ENCODE results near the gene CLCN7.
A peak's percentile ranks its signal among the peaks of the same experiment; 100 is the strongest.

Gene CLCN7

DNA sequence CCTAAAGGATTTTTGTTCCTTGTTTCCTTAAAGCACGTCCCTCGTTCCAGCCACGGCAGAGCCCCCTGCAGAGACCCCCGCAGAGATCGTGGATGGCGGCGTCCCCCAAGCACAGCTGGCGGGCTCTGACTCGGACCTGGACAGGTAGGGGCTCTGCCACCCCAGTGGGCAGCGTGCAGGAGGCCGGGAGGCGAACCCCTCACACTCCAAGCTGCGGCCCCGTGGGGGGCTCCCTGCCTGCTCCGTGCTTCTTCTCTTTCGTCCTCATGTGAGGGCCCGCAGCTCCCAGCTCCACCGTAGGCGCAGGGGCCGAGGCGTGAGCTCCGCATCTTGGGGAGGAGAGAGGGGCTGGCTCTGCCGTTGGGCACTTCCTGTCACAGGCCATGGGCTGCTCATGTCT lies 26.8 kb upstream of the CLCN7 start:
- DNase-seq: no peak

DNA sequence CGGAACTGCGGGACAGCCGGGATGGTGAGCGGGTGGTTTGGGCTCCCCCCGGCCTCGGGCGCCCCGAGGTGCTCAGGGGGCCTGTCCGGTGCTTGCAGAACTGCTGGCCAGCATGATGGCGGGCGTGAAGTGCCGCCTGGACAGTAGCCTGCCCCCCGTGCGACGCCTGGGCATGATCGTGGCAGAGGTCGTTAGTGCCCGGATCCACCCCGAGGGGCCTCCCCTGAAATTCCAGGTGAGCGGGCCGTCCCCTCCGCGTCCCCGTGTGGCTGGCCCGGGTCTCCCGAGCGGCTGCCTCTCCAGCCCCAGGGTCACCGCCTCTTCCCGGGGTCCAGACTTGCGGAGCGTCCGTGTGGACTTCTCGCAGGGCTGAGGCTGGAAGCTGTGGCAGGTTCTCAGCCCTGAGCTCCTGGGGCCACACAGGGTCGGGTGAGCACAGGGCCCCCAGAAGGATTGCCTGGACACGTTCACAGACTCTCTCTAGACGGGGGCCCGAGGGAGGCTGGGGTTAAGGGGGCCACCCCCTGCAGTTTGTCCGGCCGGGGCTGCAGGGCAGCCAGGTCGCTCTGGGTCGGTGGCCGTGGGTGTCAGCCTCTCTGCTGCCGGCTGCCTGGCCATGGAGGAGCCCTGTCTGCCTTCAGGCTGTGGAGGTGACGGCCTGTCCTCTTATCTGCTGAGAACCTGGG lies 25.8 kb upstream of the CLCN7 start:
- no peak for DNase-seq

DNA sequence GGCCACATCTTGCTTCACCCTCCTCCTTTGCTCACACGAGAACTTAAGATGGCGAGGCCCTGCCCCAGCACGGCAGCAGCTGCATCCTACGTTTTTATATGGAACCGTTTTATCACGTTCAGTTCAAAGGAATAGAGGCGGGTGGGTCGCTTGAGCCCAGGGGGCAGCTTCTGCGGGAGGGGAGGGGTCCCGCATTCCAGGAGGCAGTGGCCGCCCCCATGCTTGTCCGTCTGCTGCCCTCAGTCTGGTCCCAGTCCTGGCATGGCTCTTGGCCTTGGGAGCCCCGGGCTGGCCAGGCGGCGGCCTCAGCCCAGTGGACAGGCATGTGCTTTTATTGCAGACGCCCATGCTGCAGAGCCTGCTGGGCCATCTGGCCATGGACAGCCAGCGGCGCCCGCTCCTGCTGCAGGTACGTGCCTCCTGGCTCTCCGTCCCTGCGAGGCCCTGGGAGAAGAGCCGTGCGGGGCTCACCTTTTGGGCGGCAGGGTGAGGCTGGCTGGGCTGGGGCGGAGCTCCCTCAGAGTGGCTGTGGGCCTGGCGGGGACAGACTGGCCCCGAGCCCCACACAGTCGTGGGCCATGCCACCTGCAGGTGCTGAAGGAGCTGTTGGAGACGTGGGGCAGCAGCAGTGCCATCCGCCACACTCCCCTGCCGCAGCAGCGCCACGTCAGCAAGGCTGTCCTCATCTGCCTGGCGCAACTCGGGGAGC lies 25.1 kb upstream of the CLCN7 start:
- DNase-seq: no peak

DNA sequence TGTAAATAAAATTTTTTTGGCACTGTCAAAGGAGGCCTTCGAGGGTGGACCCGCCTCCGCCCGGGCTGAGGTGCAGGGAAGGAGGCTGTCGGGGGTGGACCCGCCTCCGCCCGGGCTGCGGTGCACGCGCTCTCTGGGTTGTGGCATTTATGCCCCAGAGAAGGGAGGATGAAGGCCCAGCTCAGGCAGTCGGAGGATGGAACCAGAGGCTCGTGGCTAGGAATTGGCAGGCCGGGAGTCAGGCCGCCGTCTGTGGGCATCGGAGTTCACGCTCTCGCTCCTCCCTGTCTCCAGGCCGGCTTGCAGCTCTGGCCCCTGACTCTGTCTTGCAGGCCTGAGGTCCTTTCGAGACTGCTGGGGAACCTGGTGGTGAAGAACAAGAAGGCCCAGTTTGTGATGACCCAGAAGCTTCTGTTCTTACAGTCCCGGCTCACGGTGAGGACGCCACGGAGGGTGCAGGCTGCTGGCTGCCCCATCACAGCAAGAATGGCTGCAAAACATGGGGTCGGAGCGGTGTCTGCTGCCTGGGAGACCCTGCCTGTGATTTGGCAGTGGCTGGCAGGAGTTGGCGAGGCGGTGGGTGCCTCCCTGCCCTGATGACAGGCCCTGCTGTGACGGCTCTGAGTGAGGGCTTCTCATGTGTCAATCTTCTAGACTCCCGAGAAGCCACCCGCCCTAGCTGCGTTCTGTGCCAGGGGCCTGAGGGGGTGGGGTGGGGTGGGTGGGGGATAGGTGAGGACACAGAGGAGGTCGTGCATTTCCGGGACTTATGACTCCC lies 24.3 kb upstream of the CLCN7 start:
- DNase-seq: no peak

DNA sequence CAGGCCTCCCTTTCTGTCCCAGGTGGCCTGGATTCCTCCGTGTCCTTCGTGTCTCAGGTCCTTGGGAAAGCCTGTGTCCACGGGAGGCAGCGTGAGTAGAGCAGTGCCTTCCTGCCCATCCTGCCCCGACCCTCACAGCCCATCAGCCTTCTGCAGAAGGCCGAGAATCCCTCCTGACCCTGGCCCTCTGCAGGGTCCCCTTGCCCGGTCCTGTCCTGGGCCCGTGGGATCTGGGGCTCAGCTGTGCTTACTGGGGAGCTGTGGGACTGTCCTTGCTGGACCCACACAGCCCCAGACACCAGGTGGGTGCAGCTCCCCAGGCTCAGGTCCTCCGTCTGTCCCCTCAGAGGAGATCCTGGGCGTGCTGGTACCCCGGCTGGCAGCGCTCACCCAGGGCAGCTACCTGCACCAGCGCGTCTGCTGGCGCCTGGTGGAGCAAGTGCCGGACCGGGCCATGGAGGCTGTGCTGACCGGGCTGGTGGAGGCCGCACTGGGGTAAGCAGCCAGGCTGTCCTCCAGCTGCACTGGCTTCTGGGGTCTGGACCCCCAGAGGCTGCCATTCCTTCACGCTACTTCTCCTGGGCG lies 22.3 kb upstream of the CLCN7 start:
- no peak for DNase-seq

DNA sequence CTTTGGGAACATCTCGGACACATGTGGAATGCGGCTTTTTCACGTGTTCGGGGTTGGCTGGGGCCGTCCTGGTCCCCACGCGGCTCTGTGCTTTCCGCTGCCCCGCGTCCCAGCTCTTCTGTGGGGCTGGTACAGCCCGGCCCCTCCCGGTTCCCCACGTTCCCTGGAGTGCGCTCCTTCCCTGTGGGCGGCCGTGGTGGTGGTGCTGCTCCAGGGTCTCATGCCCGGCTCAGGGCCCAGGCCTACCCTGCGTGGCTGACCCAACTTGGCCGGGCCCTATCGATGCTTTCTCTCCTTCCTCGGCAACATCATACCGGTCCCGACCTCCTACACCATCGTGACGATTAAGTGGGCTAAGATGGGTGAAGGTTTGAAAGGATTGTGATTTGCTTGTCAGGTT lies 21.6 kb upstream of the CLCN7 start:
- no peak for DNase-seq

DNA sequence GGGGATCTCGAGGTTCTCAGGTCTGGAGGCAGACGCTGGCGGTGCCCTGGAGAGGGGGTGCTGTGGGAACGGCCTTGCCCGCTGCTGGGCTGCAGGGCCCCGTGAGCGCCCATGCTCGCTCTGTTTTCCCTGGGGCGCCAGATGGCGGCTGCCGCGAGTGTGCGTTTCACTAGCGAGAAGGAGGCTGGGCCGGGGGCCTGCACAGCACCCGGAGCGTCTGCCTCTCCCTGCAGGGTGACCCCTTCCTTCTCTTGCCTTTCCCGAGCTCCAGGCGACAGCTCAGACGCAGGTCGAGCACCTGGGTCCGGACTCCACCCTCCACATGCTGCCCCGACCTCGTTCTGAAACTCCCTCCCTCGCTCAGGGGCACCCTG lies 21.0 kb upstream of the CLCN7 start:
- no peak for DNase-seq

DNA sequence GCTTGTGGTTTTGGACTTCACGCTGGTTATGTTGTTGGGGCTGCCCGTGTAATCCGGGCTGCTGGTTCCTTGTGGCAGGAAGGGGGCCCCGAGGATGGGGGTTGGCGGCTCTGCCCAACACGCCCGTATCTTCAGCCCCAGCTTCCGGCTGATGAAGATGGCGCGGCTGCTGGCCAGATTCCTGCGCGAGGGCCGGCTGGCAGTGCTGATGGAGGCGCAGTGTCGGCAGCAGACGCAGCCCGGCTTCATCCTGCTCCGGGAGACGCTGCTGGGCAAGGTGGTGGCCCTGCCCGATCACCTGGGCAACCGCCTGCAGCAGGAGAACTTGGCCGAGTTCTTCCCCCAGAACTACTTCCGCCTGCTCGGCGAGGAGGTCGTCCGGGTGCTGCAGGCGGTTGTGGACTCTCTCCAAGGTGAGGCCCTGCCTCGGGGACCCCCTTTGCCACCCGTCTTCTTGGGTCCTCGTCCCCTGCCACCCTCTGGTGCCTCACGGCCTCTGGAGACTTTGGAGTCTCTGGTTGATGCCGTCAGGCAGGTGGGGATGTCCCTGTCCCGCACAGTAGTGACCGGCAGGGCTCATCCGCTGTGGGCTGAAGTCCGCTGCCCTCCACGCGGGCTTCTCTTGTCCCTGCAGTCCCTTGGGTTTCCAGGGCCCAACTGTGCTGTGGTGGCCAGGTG lies 20.5 kb upstream of the CLCN7 start:
- no peak for DNase-seq

DNA sequence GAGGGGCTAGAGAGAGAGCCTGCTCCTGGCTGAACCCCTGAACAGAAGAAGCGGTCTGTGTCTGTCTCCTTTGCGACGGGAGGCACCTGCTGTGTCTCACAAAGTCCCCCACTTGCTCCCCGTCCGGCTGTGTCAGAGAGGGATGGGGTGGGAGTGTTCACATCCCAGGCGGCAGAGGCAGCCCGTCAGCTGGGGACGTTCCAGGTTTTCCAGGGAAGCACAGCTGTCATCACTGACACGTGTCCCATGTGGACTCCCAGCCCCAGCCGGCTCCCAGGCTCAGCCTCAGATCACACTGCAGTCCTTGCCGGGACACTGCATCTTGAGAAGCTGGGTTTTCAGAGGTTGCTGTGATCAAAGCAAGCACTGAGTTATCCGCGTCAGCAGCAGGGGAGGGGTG lies 19.9 kb upstream of the CLCN7 start:
- no peak for DNase-seq

DNA sequence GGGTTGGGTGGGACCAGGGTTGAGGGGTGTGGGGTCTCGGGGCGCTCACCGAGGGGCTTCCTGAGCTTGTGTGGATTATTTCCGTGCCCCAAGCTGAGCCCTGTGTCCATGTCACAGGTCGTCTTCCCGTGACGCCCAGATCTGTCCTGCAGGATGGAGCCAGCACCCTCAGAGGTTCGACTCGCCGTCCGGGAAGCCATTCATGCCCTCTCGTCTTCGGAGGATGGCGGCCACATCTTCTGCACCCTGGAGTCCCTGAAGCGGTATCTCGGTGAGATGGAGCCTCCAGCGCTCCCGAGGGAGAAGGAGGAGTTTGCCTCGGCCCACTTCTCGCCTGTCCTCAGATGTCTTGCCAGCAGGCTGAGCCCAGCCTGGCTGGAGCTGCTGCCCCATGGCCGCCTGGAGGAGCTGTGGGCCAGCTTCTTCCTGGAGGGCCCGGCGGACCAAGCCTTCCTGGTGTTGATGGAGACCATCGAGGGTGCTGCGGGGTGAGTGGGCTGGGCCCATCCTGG lies 19.4 kb upstream of the CLCN7 start:
- no peak for DNase-seq

DNA sequence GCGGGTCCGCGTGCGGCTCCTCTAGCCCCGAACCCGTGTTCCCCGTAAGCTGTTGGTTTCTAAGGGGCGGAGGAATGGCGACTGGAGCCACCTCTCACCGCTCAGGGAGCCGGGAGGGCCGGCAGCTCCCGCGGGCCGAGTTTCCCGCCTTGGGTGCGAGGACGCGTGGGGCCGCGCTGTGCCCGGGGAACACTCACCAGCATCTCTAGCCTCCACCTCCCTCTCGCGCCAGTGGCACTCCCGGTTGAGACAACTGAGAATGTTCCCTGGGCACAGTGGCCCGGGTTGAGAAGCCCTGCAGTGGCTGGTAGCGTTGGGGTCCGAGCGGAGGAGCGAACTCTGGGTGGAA lies 18.9 kb upstream of the CLCN7 start:
- no peak for DNase-seq

DNA sequence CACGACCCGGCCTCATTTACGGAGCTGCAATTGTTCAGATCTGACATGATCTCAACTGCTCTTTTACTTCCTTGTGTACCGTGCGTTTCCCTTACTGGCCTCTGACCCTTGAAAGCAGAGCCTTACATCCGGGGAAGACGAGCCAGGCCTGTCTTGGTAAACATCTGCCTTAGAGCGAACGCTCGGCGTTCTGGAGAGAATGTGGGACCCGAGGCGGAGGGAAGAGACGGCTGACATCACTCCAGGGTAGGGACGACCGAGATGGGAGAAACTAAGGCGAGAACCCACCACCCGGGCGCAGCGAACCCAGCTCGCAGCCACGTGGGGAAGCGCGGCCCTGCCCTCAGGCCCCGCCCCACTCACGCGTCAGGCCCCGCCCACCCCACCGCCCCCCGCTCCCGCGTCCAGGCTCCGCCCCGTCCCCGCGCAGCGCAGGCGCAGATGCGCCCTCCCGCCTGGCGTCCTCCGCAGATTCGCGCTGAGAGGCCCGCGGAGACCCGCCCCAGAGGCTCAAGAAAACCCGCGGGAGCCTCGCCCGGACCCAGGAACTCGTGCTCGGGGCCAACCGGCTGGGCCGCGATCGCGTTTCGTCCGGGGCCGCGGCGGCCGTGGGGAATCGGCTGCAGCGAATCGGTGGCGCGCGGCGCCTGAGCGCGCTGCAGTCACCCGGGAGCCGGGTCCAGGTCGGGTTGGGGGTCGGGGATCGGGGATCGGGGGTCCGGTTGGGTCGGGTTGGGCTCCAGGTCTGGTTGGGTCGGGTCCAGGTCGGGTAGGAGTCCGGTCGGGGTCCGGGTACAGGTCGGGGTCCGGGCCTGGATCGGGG lies 18.3 kb upstream of the CLCN7 start, which contains the start of gene TELO2:
Gene TELO2, plus strand, starts transcription at position 438 of the 823 bp plus-strand sequence. CDS start 922 bp downstream, outside the sequence.
- DNase-seq: peak; percentile 33

DNA sequence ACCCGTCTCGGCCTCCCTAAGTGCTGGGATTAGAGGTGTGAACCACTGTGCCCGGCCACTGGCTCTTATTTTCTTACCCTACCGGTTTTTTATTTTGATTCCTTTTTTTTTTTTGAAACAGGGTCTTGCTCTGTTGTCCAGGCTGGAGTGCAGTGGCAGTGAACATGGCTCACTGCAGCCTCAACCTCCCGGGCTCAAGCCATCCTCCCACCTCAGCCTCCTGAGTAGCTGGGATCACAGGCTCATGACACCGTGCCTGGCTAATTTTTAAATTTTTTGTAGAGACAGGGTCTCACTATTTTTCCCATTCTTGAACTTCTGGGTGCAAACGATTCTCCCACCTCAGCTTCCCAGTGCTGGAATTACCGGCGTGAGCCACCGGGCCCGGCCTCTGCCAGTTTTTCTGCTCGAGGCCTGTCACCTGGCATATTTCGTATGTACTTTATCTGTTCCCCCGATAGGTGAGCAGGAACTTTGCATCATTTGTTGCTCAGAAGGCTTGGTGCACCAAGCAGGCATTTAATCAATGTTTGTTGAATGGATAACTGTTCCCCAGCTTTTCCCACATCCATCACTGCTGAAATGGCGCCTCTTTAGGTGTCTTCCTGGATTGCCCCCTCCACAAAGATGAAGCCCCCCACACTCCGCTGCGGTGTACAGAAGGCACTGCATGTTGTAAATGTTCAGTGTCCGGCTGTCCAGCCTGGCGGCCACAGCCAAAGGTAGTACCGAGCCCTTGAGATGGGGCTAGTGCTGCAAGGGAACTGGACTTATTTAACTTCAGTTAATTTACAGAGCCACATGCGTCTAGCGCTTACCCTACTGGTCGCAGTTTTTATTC lies 17.5 kb upstream of the CLCN7 start:
- DNase-seq: no peak

DNA sequence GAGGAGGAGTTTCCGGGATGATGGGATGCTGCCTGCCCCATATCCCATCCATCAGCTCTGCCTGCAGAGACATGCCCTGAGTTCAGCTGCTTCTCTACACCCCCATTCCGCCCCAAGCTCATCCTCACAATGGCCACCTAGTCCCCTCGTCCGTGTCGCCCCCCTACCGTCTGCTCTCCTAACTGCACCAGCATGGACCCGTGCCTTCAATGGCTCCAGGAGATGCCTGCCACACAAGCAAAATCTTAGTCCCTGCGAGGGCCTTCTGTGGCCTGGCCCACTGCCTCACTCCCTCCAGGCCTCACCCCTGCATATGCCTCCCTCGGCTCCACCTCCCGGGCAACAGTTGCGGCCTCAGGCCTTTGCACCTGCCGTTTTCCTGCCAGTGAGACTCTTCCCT lies 16.5 kb upstream of the CLCN7 start:
- peak; percentile 3 for DNase-seq

DNA sequence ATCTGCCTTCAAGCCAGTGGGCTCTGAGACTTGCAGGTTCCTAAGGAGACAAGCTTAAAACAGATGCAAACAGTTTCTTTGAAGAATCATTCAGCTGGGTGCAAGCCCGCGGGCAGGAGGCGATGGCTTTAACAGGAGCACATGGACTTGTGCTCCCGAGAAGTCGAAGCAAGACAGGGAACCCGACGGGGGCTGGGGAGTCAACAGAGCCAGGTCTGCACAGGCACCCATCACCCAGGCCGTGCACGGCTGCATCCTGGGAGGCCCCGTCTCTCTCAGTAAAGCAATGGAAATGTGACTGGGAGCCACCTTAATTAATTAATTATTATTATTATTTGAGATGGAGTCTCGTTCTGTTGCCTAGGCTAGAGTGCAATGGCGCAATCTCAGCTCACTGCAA lies 14.2 kb upstream of the CLCN7 start:
- no peak for DNase-seq

DNA sequence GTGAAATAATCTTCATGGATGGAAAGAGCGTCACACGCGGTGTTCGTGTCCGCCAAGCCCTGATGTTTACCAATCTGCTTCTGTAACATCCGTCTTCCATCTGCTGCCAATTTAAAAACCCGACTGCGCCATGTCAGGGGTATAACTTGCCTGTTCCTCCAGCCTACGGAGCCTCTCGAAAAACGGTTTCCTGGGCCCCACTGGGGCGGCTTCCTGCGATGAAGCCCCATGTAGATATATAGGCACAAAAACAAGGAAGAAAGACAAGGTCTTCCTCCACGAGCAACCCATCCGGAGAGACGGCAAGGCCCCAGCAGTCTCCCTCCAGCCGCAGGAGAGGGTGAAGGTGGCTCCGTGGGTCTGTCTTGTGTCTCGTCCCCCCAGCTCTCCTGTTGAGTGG lies 13.8 kb upstream of the CLCN7 start, which contains the start of gene PTX4:
Gene PTX4, minus strand, starts transcription at position 326 of the 400 bp plus-strand sequence. Its CDS starts 35 bp downstream, at position 291.
- DNase-seq: no peak

DNA sequence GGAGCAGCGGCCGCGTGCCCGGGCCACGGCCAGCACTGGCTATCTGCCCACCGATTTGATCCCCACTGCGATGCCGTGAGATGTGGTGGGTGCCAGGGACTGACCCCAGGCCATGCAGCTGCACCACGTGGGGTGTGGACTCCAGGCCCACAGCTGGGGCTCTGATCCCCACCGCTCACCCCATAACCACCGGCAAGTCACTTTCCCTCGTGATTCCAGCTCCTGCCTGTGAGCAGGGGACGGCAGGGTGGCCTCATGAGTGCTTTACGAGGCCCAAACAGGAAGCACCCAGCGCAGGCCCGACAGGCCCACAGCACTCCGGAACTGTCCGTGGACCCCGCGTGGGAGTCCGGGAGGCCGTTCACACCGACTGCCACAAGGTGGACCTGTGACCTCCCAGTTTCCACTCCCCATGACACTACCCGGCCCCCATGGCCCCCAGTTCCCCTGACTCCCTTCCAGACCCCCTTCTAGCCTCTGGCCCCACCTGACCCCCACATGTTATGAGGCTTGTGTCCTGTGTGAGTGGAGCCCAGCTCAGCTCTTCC lies 13.3 kb upstream of the CLCN7 start:
- DNase-seq: no peak

DNA sequence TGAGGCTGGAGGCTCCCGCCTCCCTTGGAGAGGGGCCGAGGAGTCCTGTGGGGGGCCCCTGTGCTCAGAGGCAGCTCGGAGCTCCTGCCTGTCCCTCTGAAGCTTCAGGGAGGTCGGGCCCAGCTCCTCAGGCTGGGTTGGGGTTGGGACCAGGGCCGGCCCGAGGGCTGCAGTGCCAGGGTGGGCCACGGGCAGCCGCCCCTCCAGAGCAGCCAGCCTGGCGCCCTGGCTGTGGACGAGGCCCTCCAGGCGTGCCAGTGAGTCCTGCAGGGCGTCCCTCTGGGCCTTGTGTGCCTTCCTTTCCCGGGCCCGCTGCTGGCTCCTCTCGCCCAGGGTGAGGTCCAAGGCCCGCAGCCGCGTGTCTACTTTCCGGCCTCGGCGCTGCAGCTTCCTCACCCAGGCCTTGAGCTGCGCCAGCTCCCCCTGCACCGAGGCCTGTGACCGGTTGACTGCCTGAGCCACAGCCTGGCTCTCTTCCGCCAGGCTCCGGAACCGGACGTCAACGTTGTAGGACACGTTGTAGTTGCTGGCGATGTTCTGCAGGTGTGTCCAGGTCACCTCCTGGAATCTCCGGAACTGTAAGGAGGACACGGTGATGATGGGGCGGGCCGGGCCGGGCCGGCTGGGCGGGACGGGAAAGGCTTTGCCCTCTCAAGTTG lies 12.7 kb upstream of the CLCN7 start:
- no peak for DNase-seq

DNA sequence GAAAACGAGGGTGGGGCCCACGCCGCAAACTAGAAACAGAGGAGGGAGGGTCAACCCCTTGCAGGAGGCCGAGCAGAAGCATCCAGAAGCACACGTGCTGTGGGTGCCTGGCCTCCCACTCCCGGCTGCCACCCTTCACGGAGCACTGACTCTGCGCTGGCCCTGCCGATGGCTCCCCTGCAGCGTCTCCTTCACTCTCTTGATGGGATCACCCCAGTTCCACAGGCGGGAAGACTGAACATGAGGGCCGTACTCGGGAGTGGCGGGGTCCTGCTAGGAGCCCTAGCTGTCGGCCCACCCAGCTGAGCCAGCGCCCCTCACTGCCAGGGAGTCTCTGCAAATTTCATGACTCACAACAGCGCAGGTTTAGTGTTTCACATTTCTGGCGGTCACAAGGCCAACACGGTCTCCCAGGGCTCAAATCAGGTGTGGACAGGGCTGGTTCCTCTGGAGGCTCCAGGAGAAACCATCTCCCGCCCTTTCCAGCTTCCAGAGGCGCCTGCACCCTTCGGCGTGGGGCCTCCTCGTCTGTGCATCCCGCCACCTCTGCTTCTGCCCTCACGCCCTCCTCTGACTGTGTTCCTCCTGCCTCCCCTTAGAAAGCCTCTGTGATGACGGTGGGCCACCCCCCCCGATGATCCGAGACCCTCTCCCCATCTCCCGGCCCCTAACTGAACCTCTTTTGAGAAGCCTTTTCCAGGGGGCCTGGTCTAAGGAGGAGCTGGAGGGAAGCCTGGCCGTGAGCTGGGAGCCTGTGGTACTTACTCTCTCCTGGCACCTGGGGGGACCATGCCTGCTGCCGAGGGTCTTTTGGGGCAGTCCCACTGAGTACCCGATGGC lies 11.9 kb upstream of the CLCN7 start:
- DNase-seq: no peak

All from SHP77 treated with DMSO at 0.1 percent for 48 hours (cell line).